HepG2 (cell line): ENCODE measurements around the gene STRC. TPM values are rescaled to one million over a fixed set of nuclear protein-coding genes. Genes with fewer than 3 reads are reported as not detected.
"Not testable (repeated sequence)": the region's sequence is repeated elsewhere in the genome, so short reads cannot be mapped to it uniquely, and the experiment has no call there.

Experiments used
- ATAC-seq: fragments of 200-7000 bp; cut with Tn5 transposase; 3 replicates; pipeline ENCODE4 v1.9.1; 2020; ENCODE audit warnings: mild to moderate bottlenecking, moderate library complexity
- BruUV-seq: library from RNA; stranded (reverse); fragments of 400-500 nt; replicated peaks from 2 replicates; lab custom pipeline; 2021; lab: Mats Ljungman, UMichigan
- CTCF ChIA-PET: fragments of 300-600 bp; formaldehyde crosslinking; extraction: SDS; loops from one replicate; lab custom pipeline; 2021; ENCODE audit warnings: low total read pairs, inconsistent platforms, low intra/inter-chr PET ratio; lab: Yijun Ruan, JAX
- POLR2A ChIA-PET: fragments of 350-600 bp; sonication (Branson Sonifier 250); formaldehyde crosslinking; loops from one replicate; lab custom pipeline; 2020; ENCODE audit warnings: antibody characterized with exemption, inconsistent platforms; lab: Yijun Ruan, JAX
- DNase-seq: peaks from one replicate; pipeline ENCODE4 v3.0.0-alpha.2; 2015; ENCODE audit warnings: low spot score
- FAIRE-seq: peaks from 3 replicates; lab custom pipeline; 2011; peaks lifted over from hg19 to GRCh38; lab: Jason Lieb, UNC
- H2AFZ ChIP-seq: one replicate; pipeline ENCODE4 v1.6.1; 2011; ENCODE audit warnings: low read length, inconsistent platforms
- H3K27ac ChIP-seq: fragments of 300-600 bp; 3 replicates; pipeline ENCODE4 v1.8.0; 2011; ENCODE audit warnings: mixed run types, mild to moderate bottlenecking, mixed read lengths, low read length, inconsistent platforms; ENCODE audit not compliant: insufficient read depth; ENCODE audit errors: extremely low read length
- H3K27me3 ChIP-seq, 2 experiments: fragments of 200-600 bp in 1 of 2; 2 replicates in 1 of 2; 3 replicates in 1 of 2; pipeline versions ENCODE4 v1.6.0 to v1.8.0; 2011; ENCODE audit warnings: low read length in 2 of 2, mild to moderate bottlenecking in 2 of 2, moderate library complexity in 2 of 2, inconsistent platforms in 1 of 2; ENCODE audit not compliant: insufficient read depth in 2 of 2, control insufficient read depth in 1 of 2
- H3K36me3 ChIP-seq, 2 experiments: fragments of 200-600 bp in 1 of 2; replicated peaks in 1 of 2; 2 replicates in 1 of 2; 3 replicates in 1 of 2; pipeline versions ENCODE4 v1.5.1 to v1.8.0; 2011; ENCODE audit warnings: low read length in 2 of 2, inconsistent platforms in 1 of 2; ENCODE audit not compliant: insufficient read depth in 2 of 2, control insufficient read depth in 1 of 2
- H3K4me1 ChIP-seq: 2 replicates; pipeline ENCODE4 v1.5.1; 2012; ENCODE audit warnings: low read length, inconsistent platforms; ENCODE audit not compliant: insufficient read depth
- H3K4me2 ChIP-seq: 2 replicates; pipeline ENCODE4 v1.6.0; 2011; ENCODE audit warnings: low read depth, low read length, inconsistent platforms
- H3K4me3 ChIP-seq, 3 experiments: fragments of 200-600 bp in 1 of 3; sonication (generic), shearing (Covaris generic) in 1 of 3; replicated peaks in 1 of 3; 2 replicates each; pipeline ENCODE4 v1.5.1; 2011 to 2016; ENCODE audit warnings: low read length in 3 of 3, inconsistent platforms in 2 of 3, low read depth in 2 of 3, mild to moderate bottlenecking in 2 of 3, control low read depth in 1 of 3, mixed read lengths in 1 of 3; ENCODE audit not compliant: insufficient read depth in 1 of 3
- H3K79me2 ChIP-seq: one replicate; pipeline ENCODE4 v1.6.1; 2011; ENCODE audit warnings: low read length, inconsistent platforms; ENCODE audit not compliant: insufficient read depth
- H3K9ac ChIP-seq: 2 replicates; pipeline ENCODE4 v1.6.0; 2011; ENCODE audit warnings: mild to moderate bottlenecking, low read depth, low read length, inconsistent platforms; ENCODE audit not compliant: insufficient read depth
- H3K9me3 ChIP-seq: 2 replicates; pipeline ENCODE4 v1.5.1; 2012; ENCODE audit warnings: mild to moderate bottlenecking, low read length
- H4K20me1 ChIP-seq: 2 replicates; pipeline ENCODE4 v1.6.0; 2011; ENCODE audit warnings: inconsistent platforms, mild to moderate bottlenecking, low read length, moderate library complexity; ENCODE audit not compliant: insufficient read depth
- WGBS: methylation state at CpG from one replicate; pipeline ENCODE4 v1.1.6; 2017; ENCODE audit warnings: low lambda C conversion rate; 5-methylcytosine and 5-hydroxymethylcytosine counted together
- in situ Hi-C: cut with HindIII; loops from 2 replicates; pipeline ENCODE4 v1.10.0; 2017; ENCODE audit warnings: low pct_unique_long_range_greater_than_20kb; ENCODE audit not compliant: extremely low pct_ligation_motif_present
- intact Hi-C: fragments of 100-400 bp; cut with micrococcal nuclease; formaldehyde crosslinking; loops from one replicate; pipeline ENCODE4 v1.10.0; 2022; ENCODE audit not compliant: unreplicated experiment
- polyA plus RNA-seq, 8 experiments: library from polyadenylated mRNA; depleted of rRNA in 3 of 8; stranded (reverse) in 7 of 8; unstranded in 1 of 8; fragments of >200 nt; fragmentation: Illumina TruSeq in 4 of 8; extraction: Trizol in 4 of 8; gene quantifications; 2 replicates each; pipeline versions ENCODE4 v1.2.1 to v1.2.3, GENCODE V29; 2011 to 2016; ENCODE audit warnings: low read depth in 4 of 8, missing spikeins in 1 of 8, mixed read lengths in 1 of 8; ENCODE audit not compliant: insufficient read depth in 1 of 8
- total RNA-seq, 5 experiments: library from RNA; depleted of rRNA; stranded (reverse); fragments of >200 nt; fragmentation: Illumina TruSeq; extraction: Trizol; gene quantifications; 2 replicates each; pipeline ENCODE4 v1.2.3, GENCODE V29; 2016; ENCODE audit warnings: low read depth in 1 of 5

The STRC gene
- total and polyA plus RNA-seq, 2 of the 13 experiments (the other 11 are each of a cell fraction or from before 2014, with no cell fraction given): 0.07 to 0.21 TPM

GRCh38 chr15:43617750-43618149, 850 bp downstream of the STRC start:
- H4K20me1 ChIP-seq, ATAC-seq, FAIRE-seq, H3K4me2 ChIP-seq, H3K27me3 ChIP-seq, H3K4me1 ChIP-seq, in situ Hi-C loops, H3K79me2 ChIP-seq, BruUV-seq, DNase-seq, H2AFZ ChIP-seq, H3K9ac ChIP-seq, H3K4me3 ChIP-seq, POLR2A ChIA-PET, intact Hi-C loops, H3K9me3 ChIP-seq, H3K36me3 ChIP-seq, CTCF ChIA-PET, H3K27ac ChIP-seq: not testable (repeated sequence)
- no CpG with 5 or more reads among the region's 8 CpGs for WGBS

GRCh38 chr15:43602233-43602632, 16.4 kb downstream of the STRC start:
- H3K27me3 ChIP-seq, H3K27ac ChIP-seq, intact Hi-C loops, H2AFZ ChIP-seq, H3K36me3 ChIP-seq, POLR2A ChIA-PET, ATAC-seq, H3K4me1 ChIP-seq, H3K79me2 ChIP-seq, H3K4me2 ChIP-seq, in situ Hi-C loops, DNase-seq, BruUV-seq, FAIRE-seq, H4K20me1 ChIP-seq, H3K9ac ChIP-seq, H3K4me3 ChIP-seq, CTCF ChIA-PET, H3K9me3 ChIP-seq: not testable (repeated sequence)
- 55% methylated on average over 6 of the region's 6 CpGs for WGBS

- H3K27ac ChIP-seq, H3K4me1 ChIP-seq, H3K9me3 ChIP-seq, FAIRE-seq, ATAC-seq, H3K4me2 ChIP-seq, in situ Hi-C loops, POLR2A ChIA-PET, CTCF ChIA-PET, H3K4me3 ChIP-seq, H3K9ac ChIP-seq, H3K79me2 ChIP-seq, BruUV-seq, H2AFZ ChIP-seq, H3K27me3 ChIP-seq, H4K20me1 ChIP-seq, DNase-seq, intact Hi-C loops, H3K36me3 ChIP-seq: not testable (repeated sequence)
- no CpG with 5 or more reads among the region's 2 CpGs for WGBS
Measured at GRCh38 chr15:43600200-43600599, 18.4 kb downstream of the STRC start.

- H3K9ac ChIP-seq, CTCF ChIA-PET, H3K9me3 ChIP-seq, H3K4me1 ChIP-seq, ATAC-seq, H3K79me2 ChIP-seq, H4K20me1 ChIP-seq, intact Hi-C loops, FAIRE-seq, H3K4me3 ChIP-seq, POLR2A ChIA-PET, BruUV-seq, in situ Hi-C loops, H3K36me3 ChIP-seq, H2AFZ ChIP-seq, H3K27ac ChIP-seq, H3K4me2 ChIP-seq, H3K27me3 ChIP-seq, DNase-seq: not testable (repeated sequence)
- WGBS: 84% methylated on average over 6 of the region's 6 CpGs
Measured at GRCh38 chr15:43599131-43599530, 19.5 kb downstream of the STRC start.
